ENCODE results near the gene ASCC1. TPM values are rescaled to one million over a fixed set of nuclear protein-coding genes. Genes with fewer than 3 reads are reported as not detected.
A peak's percentile ranks its signal among the peaks of the same experiment; 100 is the strongest.

The ASCC1 gene
- total and polyA plus RNA-seq, 2 of the 13 experiments (the other 11 are each of a cell fraction or from before 2014, with no cell fraction given), result 21.6 to 30.1 TPM

- TF ChIP-seq, protein P1, sequence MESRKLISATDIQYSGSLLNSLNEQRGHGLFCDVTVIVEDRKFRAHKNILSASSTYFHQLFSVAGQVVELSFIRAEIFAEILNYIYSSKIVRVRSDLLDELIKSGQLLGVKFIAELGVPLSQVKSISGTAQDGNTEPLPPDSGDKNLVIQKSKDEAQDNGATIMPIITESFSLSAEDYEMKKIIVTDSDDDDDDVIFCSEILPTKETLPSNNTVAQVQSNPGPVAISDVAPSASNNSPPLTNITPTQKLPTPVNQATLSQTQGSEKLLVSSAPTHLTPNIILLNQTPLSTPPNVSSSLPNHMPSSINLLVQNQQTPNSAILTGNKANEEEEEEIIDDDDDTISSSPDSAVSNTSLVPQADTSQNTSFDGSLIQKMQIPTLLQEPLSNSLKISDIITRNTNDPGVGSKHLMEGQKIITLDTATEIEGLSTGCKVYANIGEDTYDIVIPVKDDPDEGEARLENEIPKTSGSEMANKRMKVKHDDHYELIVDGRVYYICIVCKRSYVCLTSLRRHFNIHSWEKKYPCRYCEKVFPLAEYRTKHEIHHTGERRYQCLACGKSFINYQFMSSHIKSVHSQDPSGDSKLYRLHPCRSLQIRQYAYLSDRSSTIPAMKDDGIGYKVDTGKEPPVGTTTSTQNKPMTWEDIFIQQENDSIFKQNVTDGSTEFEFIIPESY (CRISPR knock-in tag; IDR thresholded peaks at IDR 0.05), result peak; percentile 85
- TF ChIP-seq KLF16 (CRISPR knock-in tag; IDR thresholded peaks at IDR 0.05), result peak in 1 of 2 experiments; percentile 82; a peak in 2 of 4 replicates
- peak; percentile 70 for TF ChIP-seq TEAD3 (CRISPR knock-in tag; optimal IDR thresholded peaks at IDR 0.05; ENCODE audit: borderline replicate concordance)
- TF ChIP-seq ISL2 (CRISPR knock-in tag; IDR thresholded peaks at IDR 0.05), result 0 out of 2 replicates have a peak, but pooled peaks have one; percentile 43
- peak; percentile 30; the same call in 1 of the 2 replicates for TF ChIP-seq GATAD1 (CRISPR knock-in tag; IDR thresholded peaks at IDR 0.05)
- TF ChIP-seq, protein P2, sequence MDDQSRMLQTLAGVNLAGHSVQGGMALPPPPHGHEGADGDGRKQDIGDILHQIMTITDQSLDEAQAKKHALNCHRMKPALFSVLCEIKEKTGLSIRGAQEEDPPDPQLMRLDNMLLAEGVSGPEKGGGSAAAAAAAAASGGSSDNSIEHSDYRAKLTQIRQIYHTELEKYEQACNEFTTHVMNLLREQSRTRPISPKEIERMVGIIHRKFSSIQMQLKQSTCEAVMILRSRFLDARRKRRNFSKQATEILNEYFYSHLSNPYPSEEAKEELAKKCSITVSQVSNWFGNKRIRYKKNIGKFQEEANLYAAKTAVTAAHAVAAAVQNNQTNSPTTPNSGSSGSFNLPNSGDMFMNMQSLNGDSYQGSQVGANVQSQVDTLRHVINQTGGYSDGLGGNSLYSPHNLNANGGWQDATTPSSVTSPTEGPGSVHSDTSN (CRISPR knock-in tag; IDR thresholded peaks at IDR 0.05; ENCODE audit: borderline replicate concordance), result no peak
- peak; percentile 83 for TF ChIP-seq IRF2 (CRISPR knock-in tag; IDR thresholded peaks at IDR 0.05)
- TF ChIP-seq KDM2A (CRISPR knock-in tag; IDR thresholded peaks at IDR 0.05; ENCODE audit: borderline replicate concordance, low read depth), result peak; percentile 69; the same call in 1 of the 2 replicates
- peak; percentile 74 for TF ChIP-seq ELF3 (CRISPR knock-in tag; IDR thresholded peaks at IDR 0.05)
- 0 out of 2 replicates have a peak, but pooled peaks have one; percentile 11 for TF ChIP-seq ATF7 (IDR thresholded peaks at IDR 0.05)
- no peak for TF ChIP-seq ATF7 (CRISPR knock-in tag; IDR thresholded peaks at IDR 0.05)
- TF ChIP-seq PITX1 (CRISPR knock-in tag; IDR thresholded peaks at IDR 0.05), result peak; percentile 20; the same call in 1 of the 2 replicates
- TF ChIP-seq SSRP1 (CRISPR knock-in tag; IDR thresholded peaks at IDR 0.05), result 0 out of 2 replicates have a peak, but pooled peaks have one; percentile 41
- peak; percentile 48; the same call in 1 of the 2 replicates for TF ChIP-seq SAP130 (CRISPR knock-in tag; IDR thresholded peaks at IDR 0.05; ENCODE audit: low read depth)
- 0 out of 4 replicates have a peak, but pooled peaks of 1 of the 2 experiments have one; percentile 20 for TF ChIP-seq EP300 (IDR thresholded peaks at IDR 0.05; ENCODE audit: low read depth in 2 of 2, low read length in 2 of 2)
- TF ChIP-seq EP300 (CRISPR knock-in tag; IDR thresholded peaks at IDR 0.05; ENCODE audit: borderline replicate concordance), result no peak
- peak; percentile 82 for TF ChIP-seq XRCC5 (optimal IDR thresholded peaks at IDR 0.05; ENCODE audit: low read length)
- TF ChIP-seq TOE1 (CRISPR knock-in tag; IDR thresholded peaks at IDR 0.05), result no peak
- TF ChIP-seq RXRB (CRISPR knock-in tag; IDR thresholded peaks at IDR 0.05; ENCODE audit: borderline replicate concordance), result peak; percentile 58; the same call in 1 of the 2 replicates
- TF ChIP-seq FOXO1 (CRISPR knock-in tag; IDR thresholded peaks at IDR 0.05), result 0 out of 2 replicates have a peak, but pooled peaks have one; percentile 25
- TF ChIP-seq, protein P3, sequence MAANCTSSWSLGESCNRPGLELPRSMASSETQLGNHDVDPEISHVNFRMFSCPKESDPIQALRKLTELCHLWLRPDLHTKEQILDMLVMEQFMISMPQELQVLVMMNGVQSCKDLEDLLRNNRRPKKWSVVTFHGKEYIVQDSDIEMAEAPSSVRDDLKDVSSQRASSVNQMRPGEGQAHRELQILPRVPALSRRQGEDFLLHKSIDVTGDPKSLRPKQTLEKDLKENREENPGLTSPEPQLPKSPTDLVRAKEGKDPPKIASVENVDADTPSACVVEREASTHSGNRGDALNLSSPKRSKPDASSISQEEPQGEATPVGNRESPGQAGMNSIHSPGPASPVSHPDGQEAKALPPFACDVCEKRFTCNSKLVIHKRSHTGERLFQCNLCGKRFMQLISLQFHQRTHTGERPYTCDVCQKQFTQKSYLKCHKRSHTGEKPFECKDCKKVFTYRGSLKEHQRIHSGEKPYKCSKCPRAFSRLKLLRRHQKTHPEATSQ (CRISPR knock-in tag; IDR thresholded peaks at IDR 0.05; ENCODE audit: borderline replicate concordance), result peak; percentile 72; the same call in 1 of the 2 replicates
- no peak for TF ChIP-seq ZNF207 (IDR thresholded peaks at IDR 0.05; ENCODE audit: borderline replicate concordance)
- 0 out of 2 replicates have a peak, but pooled peaks have one; percentile 61 for TF ChIP-seq ZSCAN25 (CRISPR knock-in tag; IDR thresholded peaks at IDR 0.05)
- TF ChIP-seq ZNF605 (CRISPR knock-in tag; IDR thresholded peaks at IDR 0.05), result peak; percentile 75
- TF ChIP-seq SALL1 (CRISPR knock-in tag; IDR thresholded peaks at IDR 0.05), result peak; percentile 69
- TF ChIP-seq MEF2D (CRISPR knock-in tag; IDR thresholded peaks at IDR 0.05), result no peak
Observed at GRCh38 chr10:72048450-72049124, 167.5 kb downstream of the ASCC1 start (continued).

Measured in HepG2 (cell line).